Gastrocnemius medialis (tissue), 4 donors: ENCODE results near the gene MTERF4.

ENCODE experiments used
- CTCF ChIP-seq, 5 experiments: fragments of 450-650 bp in 3 of 5; fragments of 200-600 bp in 2 of 5; sonication (generic) in 2 of 5; IDR thresholded peaks in 4 of 5; conservative IDR thresholded peaks in 1 of 5; 1 replicate in 4 of 5; 2 replicates in 1 of 5; pipeline ENCODE4 v1.5.1; 2016 to 2019; ENCODE audit warnings: antibody characterized with exemption in 5 of 5, mild to moderate bottlenecking in 3 of 5, moderate library complexity in 3 of 5
- POLR2A ChIP-seq, 2 donors: fragments of 450-650 bp; IDR thresholded peaks; one replicate each; pipeline ENCODE4 v1.6.1; 2017; ENCODE audit warnings: antibody characterized with exemption in 2 of 2, mild to moderate bottlenecking in 2 of 2, moderate library complexity in 2 of 2

- no peak for TF ChIP-seq CTCF (IDR thresholded peaks at IDR 0.05 in 4 of 5, conservative IDR thresholded peaks at IDR 0.05 in 1 of 5)
- no peak for TF ChIP-seq POLR2A (IDR thresholded peaks at IDR 0.05)
These were observed 38.4 kb upstream of the MTERF4 start for GRCh38 chr2:241140445-241140840.
